ENCODE data around the gene SKI.

Gene SKI

DNA sequence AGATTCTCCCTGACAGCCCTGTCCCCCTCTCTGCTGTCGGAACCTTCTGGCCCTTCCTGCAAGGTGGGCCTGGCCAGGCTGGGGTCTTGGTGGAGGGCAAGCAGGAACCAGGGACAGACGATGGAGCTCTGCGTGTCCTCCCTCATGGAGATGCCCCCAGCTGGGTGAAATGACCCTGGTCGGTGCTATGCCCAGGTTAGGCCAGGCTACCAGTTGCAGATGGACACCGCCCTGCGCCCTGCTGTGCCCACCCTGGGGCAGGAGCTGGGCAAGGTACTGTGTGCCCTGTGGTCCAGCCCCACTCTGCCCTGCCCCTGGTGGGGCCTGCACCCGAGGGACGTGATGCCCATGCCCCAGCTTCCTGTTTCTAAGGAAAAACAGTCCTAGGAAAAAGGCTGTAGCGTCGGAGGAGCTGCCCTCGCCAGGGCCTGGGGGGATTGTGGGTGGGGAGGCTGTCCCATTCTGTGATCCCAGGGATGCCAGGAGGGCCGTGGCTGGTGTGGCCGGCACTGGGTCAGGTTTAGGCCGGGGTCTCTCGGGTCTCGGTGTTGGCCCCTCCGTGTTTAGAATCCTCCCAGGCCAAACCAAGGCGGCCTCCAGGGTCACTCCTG lies 85.6 kb downstream of the SKI start:
- no peak for TF ChIP-seq GATA3 (IDR thresholded peaks at IDR 0.05; ENCODE audit: low read depth, low read length)
- TF ChIP-seq GATA2 (IDR thresholded peaks at IDR 0.05; ENCODE audit: low read depth, low read length), result no peak

DNA sequence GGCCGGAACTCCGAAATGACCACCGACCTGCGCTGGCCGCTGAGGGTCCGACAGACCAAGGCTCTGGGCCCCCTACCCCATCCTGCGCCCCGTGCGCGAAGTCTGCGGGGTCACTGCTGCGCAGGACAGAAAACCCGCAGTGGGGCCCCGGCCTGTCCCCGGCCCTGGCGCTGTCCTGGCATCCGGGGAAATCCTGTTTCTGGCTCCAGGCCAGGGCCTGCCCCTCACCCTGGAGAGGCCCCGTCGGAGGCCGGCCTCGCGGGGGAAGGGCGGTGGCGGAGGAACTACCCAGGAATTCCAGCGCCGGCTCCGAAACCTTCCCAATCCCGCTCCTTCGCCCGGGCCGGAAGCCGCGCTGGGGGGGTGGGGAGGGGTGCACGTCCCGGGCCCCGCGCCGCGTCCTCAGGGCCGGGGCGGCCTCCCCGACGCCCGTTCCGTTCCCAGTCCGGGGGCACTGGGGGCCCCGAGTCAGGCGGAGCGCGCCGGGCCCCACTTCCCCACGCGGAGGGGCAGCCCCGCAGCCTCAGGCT lies 86.2 kb downstream of the SKI start:
- no peak for TF ChIP-seq GATA3 (IDR thresholded peaks at IDR 0.05; ENCODE audit: low read depth, low read length)
- TF ChIP-seq GATA2 (IDR thresholded peaks at IDR 0.05; ENCODE audit: low read depth, low read length), result no peak

GRCh38 chr1:2314803-2315673 lies 86.9 kb downstream of the SKI start:
- TF ChIP-seq GATA2 (IDR thresholded peaks at IDR 0.05; ENCODE audit: low read depth, low read length), result no peak
- no peak for TF ChIP-seq GATA3 (IDR thresholded peaks at IDR 0.05; ENCODE audit: low read depth, low read length)

GRCh38 chr1:2315674-2316450 lies 87.7 kb downstream of the SKI start:
- no peak for TF ChIP-seq GATA2 (IDR thresholded peaks at IDR 0.05; ENCODE audit: low read depth, low read length)
- TF ChIP-seq GATA3 (IDR thresholded peaks at IDR 0.05; ENCODE audit: low read depth, low read length), result no peak

- TF ChIP-seq GATA3 (IDR thresholded peaks at IDR 0.05; ENCODE audit: low read depth, low read length) (no peak), GATA2 (IDR thresholded peaks at IDR 0.05; ENCODE audit: low read depth, low read length) (no peak)
These were observed 88.4 kb downstream of the SKI start for GRCh38 chr1:2316451-2316961.

GRCh38 chr1:2317230-2318065 lies 89.3 kb downstream of the SKI start:
- no peak for TF ChIP-seq GATA3 (IDR thresholded peaks at IDR 0.05; ENCODE audit: low read depth, low read length)
- no peak for TF ChIP-seq GATA2 (IDR thresholded peaks at IDR 0.05; ENCODE audit: low read depth, low read length)

GRCh38 chr1:2318314-2319278 lies 90.5 kb downstream of the SKI start:
- no peak for TF ChIP-seq GATA2 (IDR thresholded peaks at IDR 0.05; ENCODE audit: low read depth, low read length)
- no peak for TF ChIP-seq GATA3 (IDR thresholded peaks at IDR 0.05; ENCODE audit: low read depth, low read length)

GRCh38 chr1:2319291-2319690 lies 91.2 kb downstream of the SKI start:
- TF ChIP-seq GATA3 (IDR thresholded peaks at IDR 0.05; ENCODE audit: low read depth, low read length), result no peak
- no peak for TF ChIP-seq GATA2 (IDR thresholded peaks at IDR 0.05; ENCODE audit: low read depth, low read length)

- TF ChIP-seq GATA3 (IDR thresholded peaks at IDR 0.05; ENCODE audit: low read depth, low read length) (no peak), GATA2 (IDR thresholded peaks at IDR 0.05; ENCODE audit: low read depth, low read length) (no peak)
These were observed 91.9 kb downstream of the SKI start for GRCh38 chr1:2320006-2320405.

DNA sequence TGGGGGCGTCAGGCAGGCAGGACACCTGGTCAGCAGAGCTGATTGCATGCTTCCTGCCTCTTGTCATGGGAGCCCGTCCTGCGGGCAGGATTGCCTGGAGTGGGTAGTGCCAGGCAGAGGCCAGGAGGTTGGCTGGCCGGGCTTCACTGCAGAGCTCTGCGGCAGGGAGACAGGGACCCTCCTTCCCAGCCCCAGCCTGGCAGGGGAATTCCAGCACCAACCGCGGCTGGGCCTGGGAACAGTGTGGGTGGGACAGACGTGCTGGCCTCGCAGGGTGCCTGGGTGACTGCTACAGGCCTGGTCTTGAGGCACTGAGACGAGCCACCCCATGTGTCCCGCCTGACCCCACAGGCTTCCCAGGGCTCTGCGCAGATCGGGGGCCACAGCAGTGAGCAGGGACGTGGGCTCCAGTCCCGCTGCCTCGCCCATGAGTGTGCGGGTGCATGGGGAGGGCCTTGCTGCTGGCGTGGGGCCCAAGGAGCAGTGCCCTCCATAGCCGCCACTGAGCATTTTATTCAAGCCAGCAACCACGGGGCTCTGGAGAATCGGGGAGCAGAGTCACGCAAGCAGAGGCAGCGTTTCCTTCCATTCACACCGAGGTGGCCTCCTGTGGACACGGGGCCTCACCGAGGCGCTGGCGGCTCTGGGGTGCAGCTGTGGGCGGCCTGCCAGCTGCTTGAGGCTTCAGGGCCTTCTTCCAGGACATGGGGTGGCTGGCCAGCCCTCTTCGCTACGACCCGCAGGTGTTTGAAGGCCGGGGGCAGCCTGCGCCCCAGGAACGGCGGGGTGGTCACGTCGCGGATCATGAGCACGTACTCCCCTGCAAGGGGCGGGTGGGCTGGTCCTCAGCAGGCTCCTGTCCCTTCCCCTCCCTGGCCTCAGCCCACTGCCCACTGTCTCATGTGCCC lies 92.9 kb downstream of the SKI start:
- TF ChIP-seq GATA3 (IDR thresholded peaks at IDR 0.05; ENCODE audit: low read depth, low read length) (no peak), GATA2 (IDR thresholded peaks at IDR 0.05; ENCODE audit: low read depth, low read length) (no peak)

DNA sequence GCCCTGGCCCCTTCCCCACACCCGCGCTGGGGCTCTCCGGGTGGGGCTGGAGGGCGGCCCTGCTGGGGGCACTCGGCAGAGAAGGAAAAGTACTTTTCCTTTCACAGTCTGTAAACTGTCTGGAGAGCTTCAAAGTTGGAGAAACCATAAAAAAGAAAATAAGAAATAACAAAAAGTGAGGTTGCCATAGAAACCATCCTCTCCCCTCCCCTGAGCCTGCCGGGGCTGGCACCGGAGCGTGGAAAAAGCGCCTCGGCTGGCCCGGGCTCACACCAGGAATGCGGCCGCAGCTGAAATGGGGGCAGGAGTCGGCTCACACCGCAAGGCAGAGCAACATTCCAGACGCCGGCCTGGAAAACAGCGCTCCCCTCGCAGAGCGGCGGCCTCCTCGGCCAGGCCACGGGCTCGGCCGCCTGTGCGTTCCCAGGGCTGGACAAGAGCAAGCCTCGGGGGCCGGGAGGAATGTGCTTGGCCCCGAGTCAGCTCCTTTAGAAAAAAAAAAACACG lies 94.0 kb downstream of the SKI start:
- no peak for TF ChIP-seq GATA2 (IDR thresholded peaks at IDR 0.05; ENCODE audit: low read depth, low read length)
- TF ChIP-seq GATA3 (IDR thresholded peaks at IDR 0.05; ENCODE audit: low read depth, low read length), result no peak

Measured in SH-SY5Y (cell line).